H1 (cell line): ENCODE measurements around the gene UTP14A. TPM values are rescaled to one million over a fixed set of nuclear protein-coding genes. Genes with fewer than 3 reads are reported as not detected.
A peak's percentile ranks its signal among the peaks of the same experiment; 100 is the strongest.

Source experiments
- HDAC2 ChIP-seq, 2 experiments: fragments of 300-600 bp in 1 of 2; sonication (generic) in 1 of 2; IDR thresholded peaks; 2 replicates each; pipeline ENCODE4 v1.6.1; 2011 to 2012; ENCODE audit warnings: low read depth in 2 of 2, low read length in 2 of 2, mild to moderate bottlenecking in 2 of 2, moderate library complexity in 2 of 2, borderline replicate concordance in 1 of 2, inconsistent platforms in 1 of 2
- KDM4A ChIP-seq: IDR thresholded peaks from one replicate; pipeline ENCODE4 v1.7.1; 2012; ENCODE audit warnings: low read depth, mild to moderate bottlenecking, moderate library complexity, low read length, inconsistent platforms; ENCODE audit not compliant: severe bottlenecking
- TEAD4 ChIP-seq: IDR thresholded peaks from 2 replicates; pipeline ENCODE4 v1.6.1; 2012; ENCODE audit warnings: low read depth, low read length, inconsistent platforms, mixed read lengths
- polyA plus RNA-seq, 7 experiments: library from polyadenylated mRNA; depleted of rRNA in 3 of 7; stranded (reverse) in 5 of 7; unstranded in 2 of 7; fragments of >200 nt in 5 of 7; fragments of 200-250 nt in 2 of 7; gene quantifications; 1 replicate in 5 of 7; 2 replicates in 1 of 7; 4 replicates in 1 of 7; pipeline versions ENCODE4 v1.2.1 to v1.2.3, GENCODE V29; 2011 to 2013; ENCODE audit warnings: missing spikeins in 2 of 7, mixed read lengths in 2 of 7
- total RNA-seq: library from RNA; stranded (reverse); fragmentation: NEBNext Ultra II Directional; extraction: Animal tissue kit (Norgen Biotek cat#: 25700); gene quantifications from 2 replicates; pipeline ENCODE4 v1.2.1, GENCODE V29; 2021

The UTP14A gene
- total and polyA plus RNA-seq, 2 of the 8 experiments (the other 6 are each of a cell fraction or from before 2014, with no cell fraction given) = 4.5 to 24.0 TPM

DNA sequence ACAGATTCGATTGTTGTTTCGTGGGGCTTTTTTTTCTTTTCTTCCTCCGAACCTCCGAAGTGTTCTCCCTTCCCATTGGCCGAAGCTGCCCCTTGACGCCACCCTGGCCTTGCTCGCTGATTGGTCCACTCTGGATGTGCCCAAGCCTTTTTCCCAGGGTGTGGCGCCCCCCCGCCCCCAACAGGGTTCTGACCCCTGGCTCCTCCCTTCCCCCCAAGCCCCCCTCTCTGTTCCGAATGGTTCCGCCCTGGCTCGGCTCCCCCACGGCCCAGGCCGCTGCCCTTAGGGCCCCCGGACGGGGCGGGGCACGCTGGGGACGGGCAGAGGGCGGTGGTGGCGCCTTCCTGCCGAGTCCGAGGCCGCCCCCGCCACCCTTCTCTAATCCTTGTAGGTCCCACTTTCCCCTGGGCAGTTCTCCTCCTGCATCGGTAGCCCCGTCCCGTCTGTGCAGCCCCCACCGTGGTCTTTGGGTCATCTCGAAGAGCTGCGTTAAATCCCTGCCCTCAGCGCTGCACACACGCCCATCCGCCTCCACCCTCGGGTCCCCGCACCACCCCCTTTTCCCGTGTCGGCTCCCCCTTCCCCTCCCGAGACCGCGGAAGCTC lies 25.5 kb downstream of the UTP14A start (continued):
- TF ChIP-seq HDAC2 (IDR thresholded peaks at IDR 0.05; ENCODE audit: borderline replicate concordance in 1 of 2, low read depth in 2 of 2, low read length in 2 of 2) (0 out of 4 replicates have a peak, but pooled peaks of 1 of the 2 experiments have one; percentile 13), KDM4A (peak; percentile 16), TEAD4 (no peak)
